Measurements from ENCODE around the gene CHD8. TPM values are rescaled to one million over a fixed set of nuclear protein-coding genes. Genes with fewer than 3 reads are reported as not detected.
A peak's percentile ranks its signal among the peaks of the same experiment; 100 is the strongest.

CHD8 gene
- polyA plus RNA-seq, 3 donors = 8.2 to 34.2 (median 15.1) TPM

GRCh38 chr14:21382886-21383847 lies 72.8 kb downstream of the CHD8 start:
- peaks cover 7 to 29% of the 10 kb centered on the region in 2 donors for H3K36me3 Mint-ChIP-seq
- Histone ChIP-seq H2AFZ (ENCODE audit: insufficient read depth, low read depth, low read length, poor library complexity, severe bottlenecking) (peak overlapping the region; percentile 87), H4K20me1 (ENCODE audit: insufficient read depth, low read length) (peaks cover 6% of the 10 kb centered on the region), H3K27ac (ENCODE audit: low read depth in 1 of 2, low read length in 2 of 2) (peak overlapping the region; percentile 91), H3K4me1 (ENCODE audit: control insufficient read depth in 1 of 2, insufficient read depth in 2 of 2, low read length in 2 of 2) (peaks cover 21 to 28% of the 10 kb centered on the region in 2 donors), H3K9ac (ENCODE audit: insufficient read depth, low read length, poor library complexity, severe bottlenecking) (peak overlapping the region; percentile 82), H3K4me3 (replicated peaks in 1 of 3; ENCODE audit: low read depth in 2 of 3, low read length in 3 of 3) (peak overlapping the region; percentile 81 to 86 (median 81)), H3K27me3 (ENCODE audit: control insufficient read depth in 2 of 2, insufficient read depth in 2 of 2, low read length in 2 of 2) (no peaks in the 10 kb centered on the region), H3K4me2 (replicated peaks; ENCODE audit: extremely low read depth, low read length, poor library complexity, severe bottlenecking) (peak overlapping the region; percentile 93), H3K79me2 (ENCODE audit: insufficient read depth, low read length) (peaks cover 56% of the 10 kb centered on the region), H3K36me3 (replicated peaks in 1 of 2; ENCODE audit: control insufficient read depth in 1 of 2, insufficient read depth in 2 of 2, low read length in 2 of 2) (peaks cover 10 to 30% of the 10 kb centered on the region in 2 donors), H3K9me3 (replicated peaks in 1 of 2; ENCODE audit: control insufficient read depth in 1 of 2, insufficient read depth in 1 of 2, low read length in 2 of 2) (no peaks in the 10 kb centered on the region)
- H3K27ac Mint-ChIP-seq = peak overlapping the region; percentile 98 to 100 (median 99)
- peaks cover 0 to 3% (median 0%) of the 10 kb centered on the region in 3 donors for H3K27me3 Mint-ChIP-seq (ENCODE audit: low read depth in 3 of 3)
- DNase-seq = peak; percentile 20 to 65 (median 44)
- intact Hi-C loops (cut with micrococcal nuclease) = loop anchor here (5.0 to 10.0 kb wide), 2 partner anchors 52 to 141 kb away; no protein-coding TSS in a partner anchor
- TF ChIP-seq, protein P1, sequence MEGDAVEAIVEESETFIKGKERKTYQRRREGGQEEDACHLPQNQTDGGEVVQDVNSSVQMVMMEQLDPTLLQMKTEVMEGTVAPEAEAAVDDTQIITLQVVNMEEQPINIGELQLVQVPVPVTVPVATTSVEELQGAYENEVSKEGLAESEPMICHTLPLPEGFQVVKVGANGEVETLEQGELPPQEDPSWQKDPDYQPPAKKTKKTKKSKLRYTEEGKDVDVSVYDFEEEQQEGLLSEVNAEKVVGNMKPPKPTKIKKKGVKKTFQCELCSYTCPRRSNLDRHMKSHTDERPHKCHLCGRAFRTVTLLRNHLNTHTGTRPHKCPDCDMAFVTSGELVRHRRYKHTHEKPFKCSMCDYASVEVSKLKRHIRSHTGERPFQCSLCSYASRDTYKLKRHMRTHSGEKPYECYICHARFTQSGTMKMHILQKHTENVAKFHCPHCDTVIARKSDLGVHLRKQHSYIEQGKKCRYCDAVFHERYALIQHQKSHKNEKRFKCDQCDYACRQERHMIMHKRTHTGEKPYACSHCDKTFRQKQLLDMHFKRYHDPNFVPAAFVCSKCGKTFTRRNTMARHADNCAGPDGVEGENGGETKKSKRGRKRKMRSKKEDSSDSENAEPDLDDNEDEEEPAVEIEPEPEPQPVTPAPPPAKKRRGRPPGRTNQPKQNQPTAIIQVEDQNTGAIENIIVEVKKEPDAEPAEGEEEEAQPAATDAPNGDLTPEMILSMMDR (IDR thresholded peaks at IDR 0.05) = no peak
- 2% methylated on average over 29 of the region's 39 CpGs for WGBS (ENCODE audit: insufficient coverage)
- peaks cover 0 to 2% (median 0%) of the 10 kb centered on the region in 7 donors for H3K9me3 Mint-ChIP-seq
- H3K4me1 Mint-ChIP-seq = peaks cover 27% of the 10 kb centered on the region
- peak overlapping the region; percentile 100 for H3K4me3 Mint-ChIP-seq

DNA sequence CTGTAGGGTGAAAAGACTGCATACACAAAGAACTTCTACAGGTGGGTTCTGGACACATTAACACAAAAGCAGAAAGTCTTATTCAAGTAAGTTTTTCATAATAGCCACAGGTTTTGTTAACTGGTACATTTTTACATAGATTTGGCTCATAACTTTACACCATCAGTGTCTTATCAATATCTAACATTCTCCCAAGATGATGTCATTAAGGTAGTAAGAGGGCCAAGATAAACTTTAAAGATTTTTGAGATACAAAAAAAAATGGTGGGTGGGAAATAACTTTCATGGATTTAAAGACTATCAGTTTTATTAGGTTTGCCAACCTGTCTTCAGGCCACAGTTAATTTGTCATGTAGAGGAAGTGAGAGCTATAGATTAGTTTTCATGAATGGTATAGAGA lies 73.8 kb downstream of the CHD8 start:
- TF ChIP-seq, protein P1 (IDR thresholded peaks at IDR 0.05) = no peak
- Histone ChIP-seq H3K27ac (ENCODE audit: low read depth in 1 of 2, low read length in 2 of 2) (peak overlapping the region in 1 of 2 donors; percentile 11), H3K36me3 (replicated peaks in 1 of 2; ENCODE audit: control insufficient read depth in 1 of 2, insufficient read depth in 2 of 2, low read length in 2 of 2) (peaks cover 6 to 30% of the 10 kb centered on the region in 2 donors), H3K9me3 (replicated peaks in 1 of 2; ENCODE audit: control insufficient read depth in 1 of 2, insufficient read depth in 1 of 2, low read length in 2 of 2) (no peaks in the 10 kb centered on the region), H3K79me2 (ENCODE audit: insufficient read depth, low read length) (peaks cover 67% of the 10 kb centered on the region), H3K4me3 (replicated peaks in 1 of 3; ENCODE audit: low read depth in 2 of 3, low read length in 3 of 3) (no peak overlapping the region), H3K4me1 (ENCODE audit: control insufficient read depth in 1 of 2, insufficient read depth in 2 of 2, low read length in 2 of 2) (peaks cover 21 to 28% of the 10 kb centered on the region in 2 donors), H3K4me2 (replicated peaks; ENCODE audit: extremely low read depth, low read length, poor library complexity, severe bottlenecking) (no peak overlapping the region), H3K9ac (ENCODE audit: insufficient read depth, low read length, poor library complexity, severe bottlenecking) (no peak overlapping the region), H2AFZ (ENCODE audit: insufficient read depth, low read depth, low read length, poor library complexity, severe bottlenecking) (no peak overlapping the region), H4K20me1 (ENCODE audit: insufficient read depth, low read length) (peaks cover 13% of the 10 kb centered on the region), H3K27me3 (ENCODE audit: control insufficient read depth in 2 of 2, insufficient read depth in 2 of 2, low read length in 2 of 2) (no peaks in the 10 kb centered on the region)
- H3K4me1 Mint-ChIP-seq = peaks cover 27% of the 10 kb centered on the region
- DNase-seq = no peak
- peaks cover 7 to 27% of the 10 kb centered on the region in 2 donors for H3K36me3 Mint-ChIP-seq
- intact Hi-C loops (cut with micrococcal nuclease) = loop anchor here (5.0 to 10.0 kb wide), 2 partner anchors 53 to 140 kb away; no protein-coding TSS in a partner anchor
- peaks cover 0 to 2% (median 0%) of the 10 kb centered on the region in 7 donors for H3K9me3 Mint-ChIP-seq
- H3K27me3 Mint-ChIP-seq (ENCODE audit: low read depth in 3 of 3) = peaks cover 0 to 3% (median 0%) of the 10 kb centered on the region in 3 donors
- H3K4me3 Mint-ChIP-seq = peak overlapping the region in 1 of 2 donors; percentile 9
- H3K27ac Mint-ChIP-seq = peak overlapping the region in 1 of 7 donors; percentile 56

Measured in CD14-positive monocyte (primary cell).